ENCODE data around the gene WDFY2. TPM values are rescaled to one million over a fixed set of nuclear protein-coding genes. Genes with fewer than 3 reads are reported as not detected.

The WDFY2 gene
- total RNA-seq, 1 experiment from 2014 or later, result 25.7 TPM

GRCh38 chr13:51795419-51795818, 211.2 kb downstream of the WDFY2 start:
- Mint-ChIP-seq H3K4me3 (no peak overlapping the region), H3K27ac (no peak overlapping the region), H3K4me1 (peaks cover 27% of the 10 kb centered on the region), H3K36me3 (no peaks in the 10 kb centered on the region), H3K9me3 (no peaks in the 10 kb centered on the region), H3K27me3 (ENCODE audit: low read depth) (no peaks in the 10 kb centered on the region)
- DNase-seq (ENCODE audit: low spot score), result no peak
- CTCF ChIA-PET, result interaction anchor here (1.3 to 3.4 kb wide), 2 partner anchors 362 to 509 kb away, joined by 3 to 33 read pairs; no protein-coding TSS in a partner anchor
- no peak for ATAC-seq
- TF ChIP-seq ZNF671 (CRISPR knock-in tag; IDR thresholded peaks at IDR 0.05) (no peak), ZBTB43 (CRISPR knock-in tag; IDR thresholded peaks at IDR 0.05) (no peak), JAZF1 (CRISPR knock-in tag; IDR thresholded peaks at IDR 0.05) (no peak), ARID4B (CRISPR knock-in tag; IDR thresholded peaks at IDR 0.05; ENCODE audit: borderline replicate concordance) (no peak), E2F4 (CRISPR knock-in tag; IDR thresholded peaks at IDR 0.05; ENCODE audit: borderline replicate concordance, low read depth) (no peak), MLX (CRISPR knock-in tag; IDR thresholded peaks at IDR 0.05) (no peak), FOXK1 (CRISPR knock-in tag; IDR thresholded peaks at IDR 0.05) (no peak), JUN (CRISPR knock-in tag; IDR thresholded peaks at IDR 0.05) (no peak), CBFB (CRISPR knock-in tag; IDR thresholded peaks at IDR 0.05; ENCODE audit: low read depth) (no peak)
- POLR2A ChIA-PET, result no interaction called here

- H3K9me3 Mint-ChIP-seq, result no peaks in the 10 kb centered on the region
- ATAC-seq (no peak), DNase-seq (ENCODE audit: low spot score) (no peak)
- H3K27ac Mint-ChIP-seq, result no peak overlapping the region
- H3K4me1 Mint-ChIP-seq, result peaks cover 32% of the 10 kb centered on the region
- no peaks in the 10 kb centered on the region for H3K36me3 Mint-ChIP-seq
- POLR2A ChIA-PET, result interaction anchor here (1.5 kb wide), 1 partner anchor 11 kb away, joined by 6 read pairs; no protein-coding TSS in a partner anchor
- CTCF ChIA-PET, result interaction anchor here (1.1 to 3.4 kb wide), 13 partner anchors 19 to 671 kb away, joined by 4 to 65 read pairs (median 10); partner anchors contain the start of genes INTS6 and TMEM272
- TF ChIP-seq ZNF232 (CRISPR knock-in tag; IDR thresholded peaks at IDR 0.05) (no peak), TEAD4 (CRISPR knock-in tag; IDR thresholded peaks at IDR 0.05) (no peak), NFE2L1 (CRISPR knock-in tag; IDR thresholded peaks at IDR 0.05) (no peak), RORB (CRISPR knock-in tag; IDR thresholded peaks at IDR 0.05) (no peak), SMAD4 (CRISPR knock-in tag; IDR thresholded peaks at IDR 0.05) (no peak), FOXP1 (CRISPR knock-in tag; IDR thresholded peaks at IDR 0.05; ENCODE audit: borderline replicate concordance) (no peak), JUN (CRISPR knock-in tag; IDR thresholded peaks at IDR 0.05) (no peak), USF1 (CRISPR knock-in tag; IDR thresholded peaks at IDR 0.05) (no peak), ZNF671 (CRISPR knock-in tag; IDR thresholded peaks at IDR 0.05) (no peak), ZMAT4 (CRISPR knock-in tag; IDR thresholded peaks at IDR 0.05) (no peak), ZBTB43 (CRISPR knock-in tag; IDR thresholded peaks at IDR 0.05) (no peak)
- no peak overlapping the region for H3K4me3 Mint-ChIP-seq
- H3K27me3 Mint-ChIP-seq (ENCODE audit: low read depth), result no peaks in the 10 kb centered on the region
Observed at GRCh38 chr13:51796546-51796945, 212.3 kb downstream of the WDFY2 start.

All from WTC11 (cell line).